GM23338 (cell line): ENCODE results near the gene PATE1. TPM values are rescaled to one million over a fixed set of nuclear protein-coding genes. Genes with fewer than 3 reads are reported as not detected.

ENCODE experiments used
- ATAC-seq: fragments of 200-7000 bp; cut with Tn5 transposase; 3 replicates; pipeline ENCODE4 v1.9.1; 2020
- DNase-seq: peaks from one replicate; pipeline ENCODE4 v3.0.0-alpha.2; 2015; ENCODE audit warnings: low spot score
- H2AFZ ChIP-seq: fragments of 200-600 bp; sonication (generic); 2 replicates; pipeline ENCODE4 v1.8.0; 2016; ENCODE audit warnings: antibody characterized with exemption, mild to moderate bottlenecking, moderate library complexity
- H3F3A ChIP-seq: fragments of 200-600 bp; sonication (generic); replicated peaks from 2 replicates; pipeline ENCODE4 v1.8.0; 2017; ENCODE audit warnings: antibody characterized with exemption, mixed run types, low read depth
- H3K27ac ChIP-seq: fragments of 200-600 bp; sonication (generic); 2 replicates; pipeline ENCODE4 v1.6.1; 2016; ENCODE audit warnings: low read depth
- H3K27me3 ChIP-seq: fragments of 200-600 bp; sonication (generic); 2 replicates; pipeline ENCODE4 v1.8.0; 2016; ENCODE audit warnings: mild to moderate bottlenecking, mixed run types, moderate library complexity; ENCODE audit not compliant: insufficient read depth
- H3K36me3 ChIP-seq: fragments of 200-600 bp; sonication (generic); 2 replicates; pipeline ENCODE4 v1.8.0; 2016; ENCODE audit warnings: mild to moderate bottlenecking; ENCODE audit not compliant: insufficient read depth
- H3K4me1 ChIP-seq: fragments of 200-600 bp; sonication (generic); 2 replicates; pipeline ENCODE4 v1.8.0; 2016; ENCODE audit warnings: mild to moderate bottlenecking, moderate library complexity; ENCODE audit not compliant: insufficient read depth
- H3K4me2 ChIP-seq: fragments of 200-600 bp; sonication (generic); 2 replicates; pipeline ENCODE4 v1.7.1; 2017; ENCODE audit warnings: mixed run types
- H3K4me3 ChIP-seq: fragments of 200-600 bp; sonication (generic); 2 replicates; pipeline ENCODE4 v1.6.1; 2016; ENCODE audit warnings: mixed run types
- H3K79me2 ChIP-seq: fragments of 200-600 bp; sonication (generic); replicated peaks from 2 replicates; pipeline ENCODE4 v1.8.0; 2017; ENCODE audit warnings: mild to moderate bottlenecking; ENCODE audit not compliant: insufficient read depth
- H3K9me2 ChIP-seq: fragments of 200-600 bp; sonication (generic); 2 replicates; pipeline ENCODE4 v1.8.0; 2017; ENCODE audit not compliant: insufficient read depth
- H4K20me1 ChIP-seq: fragments of 200-600 bp; sonication (generic); replicated peaks from 2 replicates; pipeline ENCODE4 v1.8.0; 2017; ENCODE audit warnings: mild to moderate bottlenecking; ENCODE audit not compliant: insufficient read depth
- H3K27ac Mint-ChIP-seq: 2 replicates; pipeline ENCODE4 v1.8.0; 2020; ENCODE audit warnings: inconsistent platforms, mild to moderate bottlenecking, moderate library complexity, mixed read lengths
- H3K27me3 Mint-ChIP-seq: 3 replicates; pipeline ENCODE4 v1.8.0; 2022; ENCODE audit warnings: low read depth, mild to moderate bottlenecking, moderate library complexity, mixed read lengths, inconsistent platforms; ENCODE audit not compliant: insufficient read depth, poor library complexity
- H3K36me3 Mint-ChIP-seq: 3 replicates; pipeline ENCODE4 v1.8.0; 2021; ENCODE audit warnings: low read depth, mild to moderate bottlenecking, inconsistent platforms, moderate library complexity, mixed read lengths
- H3K4me1 Mint-ChIP-seq: 3 replicates; pipeline ENCODE4 v1.8.0; 2020; ENCODE audit warnings: mild to moderate bottlenecking, inconsistent platforms, mixed read lengths
- H3K4me3 Mint-ChIP-seq: 3 replicates; pipeline ENCODE4 v1.8.0; 2021; ENCODE audit warnings: moderate library complexity, mild to moderate bottlenecking, inconsistent platforms, mixed read lengths
- H3K9me3 Mint-ChIP-seq: 3 replicates; pipeline ENCODE4 v1.8.0; 2020; ENCODE audit warnings: moderate library complexity, mild to moderate bottlenecking, inconsistent platforms, mixed read lengths
- ETS1 ChIP-seq: IDR thresholded peaks from 2 replicates; pipeline ENCODE4 v1.6.1; 2016; ENCODE audit warnings: antibody characterized with exemption
- EZH2 ChIP-seq: fragments of 200-600 bp; sonication (generic); IDR thresholded peaks from one replicate; pipeline ENCODE4 v1.8.0; 2017; ENCODE audit warnings: antibody characterized with exemption, mild to moderate bottlenecking, low read depth; ENCODE audit not compliant: unreplicated experiment
- EZH2phosphoT487 ChIP-seq: fragments of 200-600 bp; sonication (generic); IDR thresholded peaks from one replicate; pipeline ENCODE4 v1.8.1; 2018; ENCODE audit warnings: antibody characterized with exemption; ENCODE audit not compliant: unreplicated experiment
- NANOG ChIP-seq: IDR thresholded peaks from 2 replicates; pipeline ENCODE4 v1.6.1; 2016; ENCODE audit warnings: antibody characterized with exemption, borderline replicate concordance
- STAT1 ChIP-seq: IDR thresholded peaks from one replicate; pipeline ENCODE4 v1.6.1; 2016; ENCODE audit warnings: antibody characterized with exemption; ENCODE audit not compliant: unreplicated experiment
- ZNF331 ChIP-seq: fragments of 250-450 bp; sonication (Bioruptor Pico); IDR thresholded peaks from 2 replicates; pipeline ENCODE4 v1.5.0; 2020; ENCODE audit warnings: low read depth, mild to moderate bottlenecking, moderate library complexity
- polyA plus RNA-seq: library from polyadenylated mRNA; unstranded; fragments of >200 nt; fragmentation: Nextera tagmentation; extraction: Ambion mirVana; gene quantifications from 2 replicates; pipeline ENCODE4 v1.2.1, GENCODE V29; 2016
- total RNA-seq: library from RNA; depleted of rRNA; stranded (reverse); fragments of >200 nt; shearing (Covaris generic); gene quantifications from 2 replicates; pipeline ENCODE4 v1.2.3, GENCODE V29; 2014
- TF ChIP-seq, protein P1 (sequence below): fragments of 250-450 bp; sonication (Bioruptor Pico); IDR thresholded peaks from 2 replicates; pipeline ENCODE4 v1.5.0; 2020; ENCODE audit warnings: mild to moderate bottlenecking, moderate library complexity

PATE1 gene
- total and polyA plus RNA-seq, 2 experiments from 2014 or later: not detected

GRCh38 chr11:125773516-125773915, 27.4 kb downstream of the PATE1 start:
- Mint-ChIP-seq H3K27me3 (peaks cover 2% of the 10 kb centered on the region), H3K4me1 (no peaks in the 10 kb centered on the region), H3K27ac (no peak overlapping the region), H3K4me3 (no peak overlapping the region), H3K9me3 (no peaks in the 10 kb centered on the region), H3K36me3 (no peaks in the 10 kb centered on the region)
- Histone ChIP-seq H3K4me1 (no peaks in the 10 kb centered on the region), H3F3A (no peaks in the 10 kb centered on the region), H3K4me3 (no peak overlapping the region), H3K9me2 (peaks cover 4% of the 10 kb centered on the region), H3K79me2 (no peaks in the 10 kb centered on the region), H3K36me3 (no peaks in the 10 kb centered on the region), H3K27ac (no peak overlapping the region), H2AFZ (no peak overlapping the region; the same call in none of the 2 replicates), H3K4me2 (no peak overlapping the region), H3K27me3 (no peaks in the 10 kb centered on the region), H4K20me1 (no peaks in the 10 kb centered on the region)
- ATAC-seq (no peak), DNase-seq (no peak)
- TF ChIP-seq NANOG (no peak), ZNF331 (CRISPR knock-in tag) (no peak), EZH2 (no peak), EZH2phosphoT487 (no peak), STAT1 (no peak), ETS1 (no peak)
- TF ChIP-seq, protein P1, sequence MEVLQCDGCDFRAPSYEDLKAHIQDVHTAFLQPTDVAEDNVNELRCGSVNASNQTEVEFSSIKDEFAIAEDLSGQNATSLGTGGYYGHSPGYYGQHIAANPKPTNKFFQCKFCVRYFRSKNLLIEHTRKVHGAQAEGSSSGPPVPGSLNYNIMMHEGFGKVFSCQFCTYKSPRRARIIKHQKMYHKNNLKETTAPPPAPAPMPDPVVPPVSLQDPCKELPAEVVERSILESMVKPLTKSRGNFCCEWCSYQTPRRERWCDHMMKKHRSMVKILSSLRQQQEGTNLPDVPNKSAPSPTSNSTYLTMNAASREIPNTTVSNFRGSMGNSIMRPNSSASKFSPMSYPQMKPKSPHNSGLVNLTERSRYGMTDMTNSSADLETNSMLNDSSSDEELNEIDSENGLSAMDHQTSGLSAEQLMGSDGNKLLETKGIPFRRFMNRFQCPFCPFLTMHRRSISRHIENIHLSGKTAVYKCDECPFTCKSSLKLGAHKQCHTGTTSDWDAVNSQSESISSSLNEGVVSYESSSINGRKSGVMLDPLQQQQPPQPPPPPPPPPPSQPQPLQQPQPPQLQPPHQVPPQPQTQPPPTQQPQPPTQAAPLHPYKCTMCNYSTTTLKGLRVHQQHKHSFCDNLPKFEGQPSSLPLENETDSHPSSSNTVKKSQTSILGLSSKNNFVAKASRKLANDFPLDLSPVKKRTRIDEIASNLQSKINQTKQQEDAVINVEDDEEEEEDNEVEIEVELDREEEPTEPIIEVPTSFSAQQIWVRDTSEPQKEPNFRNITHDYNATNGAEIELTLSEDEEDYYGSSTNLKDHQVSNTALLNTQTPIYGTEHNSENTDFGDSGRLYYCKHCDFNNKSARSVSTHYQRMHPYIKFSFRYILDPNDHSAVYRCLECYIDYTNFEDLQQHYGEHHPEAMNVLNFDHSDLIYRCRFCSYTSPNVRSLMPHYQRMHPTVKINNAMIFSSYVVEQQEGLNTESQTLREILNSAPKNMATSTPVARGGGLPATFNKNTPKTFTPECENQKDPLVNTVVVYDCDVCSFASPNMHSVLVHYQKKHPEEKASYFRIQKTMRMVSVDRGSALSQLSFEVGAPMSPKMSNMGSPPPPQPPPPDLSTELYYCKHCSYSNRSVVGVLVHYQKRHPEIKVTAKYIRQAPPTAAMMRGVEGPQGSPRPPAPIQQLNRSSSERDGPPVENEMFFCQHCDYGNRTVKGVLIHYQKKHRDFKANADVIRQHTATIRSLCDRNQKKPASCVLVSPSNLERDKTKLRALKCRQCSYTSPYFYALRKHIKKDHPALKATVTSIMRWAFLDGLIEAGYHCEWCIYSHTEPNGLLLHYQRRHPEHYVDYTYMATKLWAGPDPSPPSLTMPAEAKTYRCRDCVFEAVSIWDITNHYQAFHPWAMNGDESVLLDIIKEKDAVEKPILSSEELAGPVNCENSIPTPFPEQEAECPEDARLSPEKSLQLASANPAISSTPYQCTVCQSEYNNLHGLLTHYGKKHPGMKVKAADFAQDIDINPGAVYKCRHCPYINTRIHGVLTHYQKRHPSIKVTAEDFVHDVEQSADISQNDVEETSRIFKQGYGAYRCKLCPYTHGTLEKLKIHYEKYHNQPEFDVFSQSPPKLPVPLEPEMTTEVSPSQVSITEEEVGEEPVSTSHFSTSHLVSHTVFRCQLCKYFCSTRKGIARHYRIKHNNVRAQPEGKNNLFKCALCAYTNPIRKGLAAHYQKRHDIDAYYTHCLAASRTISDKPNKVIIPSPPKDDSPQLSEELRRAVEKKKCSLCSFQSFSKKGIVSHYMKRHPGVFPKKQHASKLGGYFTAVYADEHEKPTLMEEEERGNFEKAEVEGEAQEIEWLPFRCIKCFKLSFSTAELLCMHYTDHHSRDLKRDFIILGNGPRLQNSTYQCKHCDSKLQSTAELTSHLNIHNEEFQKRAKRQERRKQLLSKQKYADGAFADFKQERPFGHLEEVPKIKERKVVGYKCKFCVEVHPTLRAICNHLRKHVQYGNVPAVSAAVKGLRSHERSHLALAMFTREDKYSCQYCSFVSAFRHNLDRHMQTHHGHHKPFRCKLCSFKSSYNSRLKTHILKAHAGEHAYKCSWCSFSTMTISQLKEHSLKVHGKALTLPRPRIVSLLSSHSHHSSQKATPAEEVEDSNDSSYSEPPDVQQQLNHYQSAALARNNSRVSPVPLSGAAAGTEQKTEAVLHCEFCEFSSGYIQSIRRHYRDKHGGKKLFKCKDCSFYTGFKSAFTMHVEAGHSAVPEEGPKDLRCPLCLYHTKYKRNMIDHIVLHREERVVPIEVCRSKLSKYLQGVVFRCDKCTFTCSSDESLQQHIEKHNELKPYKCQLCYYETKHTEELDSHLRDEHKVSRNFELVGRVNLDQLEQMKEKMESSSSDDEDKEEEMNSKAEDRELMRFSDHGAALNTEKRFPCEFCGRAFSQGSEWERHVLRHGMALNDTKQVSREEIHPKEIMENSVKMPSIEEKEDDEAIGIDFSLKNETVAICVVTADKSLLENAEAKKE (CRISPR knock-in tag): no peak
